HCT116 (cell line): ENCODE data around the gene PDF.

Experiments
- CEBPB ChIP-seq: IDR thresholded peaks from 2 replicates; pipeline ENCODE4 v1.6.1; 2012; ENCODE audit warnings: low read depth
- CTCF ChIP-seq, 3 experiments: fragments of 200-600 bp in 1 of 3; sonication (generic) in 1 of 3; IDR thresholded peaks in 2 of 3; conservative IDR thresholded peaks in 1 of 3; 2 replicates each; pipeline ENCODE4 v1.5.1; 2012 to 2017; ENCODE audit warnings: low read depth in 2 of 3, low read length in 2 of 3, antibody characterized with exemption in 1 of 3, borderline replicate concordance in 1 of 3, control low read depth in 1 of 3, mild to moderate bottlenecking in 1 of 3, mixed read lengths in 1 of 3, mixed run types in 1 of 3, moderate library complexity in 1 of 3; ENCODE audit not compliant: insufficient read depth in 1 of 3
- EGR1 ChIP-seq: IDR thresholded peaks from 2 replicates; pipeline ENCODE4 v1.6.1; 2012; ENCODE audit warnings: low read depth
- EZH2 ChIP-seq: fragments of 200-600 bp; sonication (generic); IDR thresholded peaks from 2 replicates; pipeline ENCODE4 v1.6.1; 2017; ENCODE audit warnings: antibody characterized with exemption, mixed run types
- EZH2phosphoT487 ChIP-seq: fragments of 200-600 bp; IDR thresholded peaks from 2 replicates; pipeline ENCODE4 v1.6.1; 2018; ENCODE audit warnings: antibody characterized with exemption, borderline replicate concordance
- FOSL1 ChIP-seq: IDR thresholded peaks from 2 replicates; pipeline ENCODE4 v1.6.1; 2012; ENCODE audit warnings: low read depth
- POLR2A ChIP-seq: IDR thresholded peaks from 2 replicates; pipeline ENCODE4 v1.7.0; 2011; ENCODE audit warnings: borderline replicate concordance; ENCODE audit not compliant: insufficient read depth, insufficient read length; ENCODE audit errors: extremely low read depth
- POLR2AphosphoS5 ChIP-seq: IDR thresholded peaks from 2 replicates; pipeline ENCODE4 v1.6.1; 2011; ENCODE audit warnings: mild to moderate bottlenecking, low read depth, low read length, moderate library complexity
- SRF ChIP-seq: IDR thresholded peaks from 2 replicates; pipeline ENCODE4 v1.6.1; 2012; ENCODE audit warnings: low read depth
- YY1 ChIP-seq: IDR thresholded peaks from 2 replicates; pipeline ENCODE4 v1.6.1; 2011; ENCODE audit warnings: low read length, low read depth, moderate library complexity, mild to moderate bottlenecking; ENCODE audit not compliant: insufficient replicate concordance; ENCODE audit errors: extremely low read depth
- ZNF274 ChIP-seq: fragments of 200-500 bp; sonication (Bioruptor generic); IDR thresholded peaks from 2 replicates; pipeline ENCODE4 v1.6.1; 2014; ENCODE audit warnings: mild to moderate bottlenecking, low read depth, low read length, inconsistent platforms
- TF ChIP-seq, protein P1 (sequence below): IDR thresholded peaks from 2 replicates; pipeline ENCODE4 v1.6.1; 2012
- TF ChIP-seq, protein P2 (sequence below): IDR thresholded peaks from 2 replicates; pipeline ENCODE4 v1.6.1; 2012; ENCODE audit warnings: low read depth
- TF ChIP-seq, protein P3 (sequence below): IDR thresholded peaks from 2 replicates; pipeline ENCODE4 v1.6.1; 2011; ENCODE audit warnings: mild to moderate bottlenecking, low read length, moderate library complexity; ENCODE audit not compliant: insufficient replicate concordance; ENCODE audit errors: extremely low read depth

DNA sequence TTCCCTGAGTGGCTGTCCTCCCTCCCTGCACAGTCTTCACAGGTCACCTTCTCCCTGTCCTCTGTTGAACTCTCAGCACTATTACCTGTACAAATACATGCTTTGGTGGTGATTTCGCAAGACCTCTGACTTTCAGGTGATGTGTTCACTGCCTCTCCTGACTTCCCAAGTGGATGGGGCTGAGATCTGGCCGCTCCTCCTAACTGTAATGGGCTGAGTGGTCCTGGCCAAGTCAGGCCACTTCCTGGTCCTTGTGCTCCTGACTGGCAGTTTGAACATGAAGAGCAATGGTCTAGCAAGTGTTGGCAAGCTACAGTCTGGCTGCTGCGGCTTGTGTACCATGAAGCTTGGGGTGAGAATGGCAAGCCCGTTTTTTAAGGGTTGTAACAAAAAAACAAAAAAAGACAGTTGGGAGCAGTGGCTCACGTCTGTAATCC is 32.9 kb upstream of the PDF start:
- no peak for TF ChIP-seq CTCF (IDR thresholded peaks at IDR 0.05 in 2 of 3, conservative IDR thresholded peaks at IDR 0.05 in 1 of 3; ENCODE audit: borderline replicate concordance in 1 of 3, insufficient read depth in 1 of 3, low read depth in 2 of 3, low read length in 2 of 3)
- no peak for TF ChIP-seq YY1
- TF ChIP-seq, protein P1, sequence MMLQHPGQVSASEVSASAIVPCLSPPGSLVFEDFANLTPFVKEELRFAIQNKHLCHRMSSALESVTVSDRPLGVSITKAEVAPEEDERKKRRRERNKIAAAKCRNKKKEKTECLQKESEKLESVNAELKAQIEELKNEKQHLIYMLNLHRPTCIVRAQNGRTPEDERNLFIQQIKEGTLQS: no peak
- no peak for TF ChIP-seq EZH2
- TF ChIP-seq CEBPB: peak; percentile 77
- TF ChIP-seq POLR2A: no peak
- no peak for TF ChIP-seq ZNF274
- TF ChIP-seq, protein P2, sequence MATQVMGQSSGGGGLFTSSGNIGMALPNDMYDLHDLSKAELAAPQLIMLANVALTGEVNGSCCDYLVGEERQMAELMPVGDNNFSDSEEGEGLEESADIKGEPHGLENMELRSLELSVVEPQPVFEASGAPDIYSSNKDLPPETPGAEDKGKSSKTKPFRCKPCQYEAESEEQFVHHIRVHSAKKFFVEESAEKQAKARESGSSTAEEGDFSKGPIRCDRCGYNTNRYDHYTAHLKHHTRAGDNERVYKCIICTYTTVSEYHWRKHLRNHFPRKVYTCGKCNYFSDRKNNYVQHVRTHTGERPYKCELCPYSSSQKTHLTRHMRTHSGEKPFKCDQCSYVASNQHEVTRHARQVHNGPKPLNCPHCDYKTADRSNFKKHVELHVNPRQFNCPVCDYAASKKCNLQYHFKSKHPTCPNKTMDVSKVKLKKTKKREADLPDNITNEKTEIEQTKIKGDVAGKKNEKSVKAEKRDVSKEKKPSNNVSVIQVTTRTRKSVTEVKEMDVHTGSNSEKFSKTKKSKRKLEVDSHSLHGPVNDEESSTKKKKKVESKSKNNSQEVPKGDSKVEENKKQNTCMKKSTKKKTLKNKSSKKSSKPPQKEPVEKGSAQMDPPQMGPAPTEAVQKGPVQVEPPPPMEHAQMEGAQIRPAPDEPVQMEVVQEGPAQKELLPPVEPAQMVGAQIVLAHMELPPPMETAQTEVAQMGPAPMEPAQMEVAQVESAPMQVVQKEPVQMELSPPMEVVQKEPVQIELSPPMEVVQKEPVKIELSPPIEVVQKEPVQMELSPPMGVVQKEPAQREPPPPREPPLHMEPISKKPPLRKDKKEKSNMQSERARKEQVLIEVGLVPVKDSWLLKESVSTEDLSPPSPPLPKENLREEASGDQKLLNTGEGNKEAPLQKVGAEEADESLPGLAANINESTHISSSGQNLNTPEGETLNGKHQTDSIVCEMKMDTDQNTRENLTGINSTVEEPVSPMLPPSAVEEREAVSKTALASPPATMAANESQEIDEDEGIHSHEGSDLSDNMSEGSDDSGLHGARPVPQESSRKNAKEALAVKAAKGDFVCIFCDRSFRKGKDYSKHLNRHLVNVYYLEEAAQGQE: no peak
- TF ChIP-seq POLR2AphosphoS5: no peak
- no peak for TF ChIP-seq EZH2phosphoT487
- TF ChIP-seq, protein P3, sequence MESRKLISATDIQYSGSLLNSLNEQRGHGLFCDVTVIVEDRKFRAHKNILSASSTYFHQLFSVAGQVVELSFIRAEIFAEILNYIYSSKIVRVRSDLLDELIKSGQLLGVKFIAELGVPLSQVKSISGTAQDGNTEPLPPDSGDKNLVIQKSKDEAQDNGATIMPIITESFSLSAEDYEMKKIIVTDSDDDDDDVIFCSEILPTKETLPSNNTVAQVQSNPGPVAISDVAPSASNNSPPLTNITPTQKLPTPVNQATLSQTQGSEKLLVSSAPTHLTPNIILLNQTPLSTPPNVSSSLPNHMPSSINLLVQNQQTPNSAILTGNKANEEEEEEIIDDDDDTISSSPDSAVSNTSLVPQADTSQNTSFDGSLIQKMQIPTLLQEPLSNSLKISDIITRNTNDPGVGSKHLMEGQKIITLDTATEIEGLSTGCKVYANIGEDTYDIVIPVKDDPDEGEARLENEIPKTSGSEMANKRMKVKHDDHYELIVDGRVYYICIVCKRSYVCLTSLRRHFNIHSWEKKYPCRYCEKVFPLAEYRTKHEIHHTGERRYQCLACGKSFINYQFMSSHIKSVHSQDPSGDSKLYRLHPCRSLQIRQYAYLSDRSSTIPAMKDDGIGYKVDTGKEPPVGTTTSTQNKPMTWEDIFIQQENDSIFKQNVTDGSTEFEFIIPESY: no peak
- TF ChIP-seq SRF: no peak
- TF ChIP-seq FOSL1: no peak
- TF ChIP-seq EGR1: no peak
